ENCODE data around the gene PPME1. TPM values are rescaled to one million over a fixed set of nuclear protein-coding genes. Genes with fewer than 3 reads are reported as not detected.
A peak's percentile ranks its signal among the peaks of the same experiment; 100 is the strongest.
"Not testable (repeated sequence)": the region's sequence is repeated elsewhere in the genome, so short reads cannot be mapped to it uniquely, and the experiment has no call there.

PPME1 gene, protein sequence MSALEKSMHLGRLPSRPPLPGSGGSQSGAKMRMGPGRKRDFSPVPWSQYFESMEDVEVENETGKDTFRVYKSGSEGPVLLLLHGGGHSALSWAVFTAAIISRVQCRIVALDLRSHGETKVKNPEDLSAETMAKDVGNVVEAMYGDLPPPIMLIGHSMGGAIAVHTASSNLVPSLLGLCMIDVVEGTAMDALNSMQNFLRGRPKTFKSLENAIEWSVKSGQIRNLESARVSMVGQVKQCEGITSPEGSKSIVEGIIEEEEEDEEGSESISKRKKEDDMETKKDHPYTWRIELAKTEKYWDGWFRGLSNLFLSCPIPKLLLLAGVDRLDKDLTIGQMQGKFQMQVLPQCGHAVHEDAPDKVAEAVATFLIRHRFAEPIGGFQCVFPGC
- 10 to 100 TPM; 13.7 to 16.3 TPM for total RNA-seq
- 13.1 TPM for polyA plus RNA-seq (2013, experiment 1 of 2)
- 15.1 TPM for polyA plus RNA-seq (2013, experiment 2 of 2)
- 9.3 to 66.5 (median 22.6) reads per million in 172 experiments for total RNA-seq

DNA sequence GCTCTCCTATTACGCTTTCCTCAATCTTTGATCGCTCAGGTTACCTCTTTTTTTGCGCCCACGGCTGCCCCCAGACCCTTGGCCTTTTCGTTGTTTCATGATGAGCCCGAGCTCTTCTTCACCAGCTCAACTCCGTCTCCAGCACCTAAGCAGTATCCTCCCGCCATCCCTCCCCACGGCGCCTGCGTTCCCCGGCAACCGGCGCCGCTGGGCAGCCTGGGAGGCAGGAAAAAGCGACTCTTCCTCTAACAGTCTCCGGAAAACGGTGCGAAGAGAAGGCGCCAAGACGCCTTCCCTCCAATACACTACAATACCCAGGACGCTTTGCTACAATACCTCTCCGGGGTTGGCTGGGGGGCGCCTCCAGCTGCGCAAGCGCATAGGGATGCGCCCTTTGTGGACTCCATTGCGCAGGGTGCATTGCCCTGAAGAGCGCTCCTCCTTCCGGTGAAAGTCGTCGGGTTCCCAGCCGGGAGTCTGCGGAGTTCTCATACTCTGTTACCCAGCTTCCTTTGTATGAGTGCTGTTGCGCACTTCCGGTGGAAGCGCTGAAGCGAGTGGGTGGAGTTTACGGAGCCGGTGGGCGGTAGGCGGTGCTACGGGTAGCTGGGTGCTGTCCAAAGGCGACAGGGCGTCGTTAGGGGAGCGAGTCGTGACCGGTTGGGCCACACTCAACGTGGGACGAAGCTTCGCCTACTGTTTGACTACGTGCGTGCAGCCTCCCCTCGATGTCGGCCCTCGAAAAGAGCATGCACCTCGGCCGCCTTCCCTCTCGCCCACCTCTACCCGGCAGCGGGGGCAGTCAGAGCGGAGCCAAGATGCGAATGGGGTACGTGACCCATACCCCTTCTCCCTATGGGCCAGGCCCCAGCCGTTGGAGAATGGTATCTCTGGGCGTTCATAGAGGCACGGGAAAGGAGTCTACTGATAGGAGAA, at the start of gene PPME1, which contains the start of gene C2CD3:
TSS of gene PPME1 (plus strand) at position 596 of the 936 bp plus-strand sequence. CDS start at position 729, 133 bp downstream.
TSS of gene C2CD3 (minus strand) at position 309 of the 936 bp plus-strand sequence. CDS start at position 99, 210 bp downstream.
- no peaks in the 10 kb centered on the region for H3K27me3 Mint-ChIP-seq
- no peaks in the 10 kb centered on the region for H3K27me3 ChIP-seq (ENCODE audit: control insufficient read depth in 1 of 2, insufficient read depth in 2 of 2, low read length in 2 of 2)
- H3K27ac Mint-ChIP-seq = no peak within 1 kb of the TSS
- H3K4me1 ChIP-seq (ENCODE audit: insufficient read depth, low read length) = peaks cover 26% of the 10 kb centered on the region
- TF ChIP-seq CTCF (IDR thresholded peaks at IDR 0.05) = peak; percentile 24
- no peaks in the 10 kb centered on the region for H3K9me3 Mint-ChIP-seq
- H3K4me3 Mint-ChIP-seq = no peak within 1 kb of the TSS
- peaks cover 20% of the 10 kb centered on the region for H3K4me1 Mint-ChIP-seq (ENCODE audit: low read depth)
- peaks cover 25% of the 10 kb centered on the region for H3K36me3 Mint-ChIP-seq (ENCODE audit: low read depth)
- H3K36me3 ChIP-seq (ENCODE audit: insufficient read depth, low read length) = peaks cover 21% of the 10 kb centered on the region
- ChIA-PET CTCF (interaction anchor here (1.3 to 2.0 kb wide), 2 partner anchors 9 to 279 kb away, joined by 3 to 4 read pairs; no protein-coding TSS in a partner anchor), POLR2A (interaction anchor here (0.7 to 2.4 kb wide), 16 partner anchors 9 to 1736 kb away, joined by 3 to 29 read pairs (median 5); partner anchors contain the start of genes CLPB, FAM168A, LIPT2 and MRPL48)
- H3K9me3 ChIP-seq (ENCODE audit: control insufficient read depth in 1 of 2, insufficient read depth in 1 of 2, low read length in 2 of 2) = no peaks in the 10 kb centered on the region
- H3K27ac ChIP-seq (ENCODE audit: low read depth in 1 of 2, low read length in 2 of 2) = peak within 1 kb of the TSS; percentile 75 to 78
- ATAC-seq (ENCODE audit: poor library complexity) (peak; percentile 94), DNase-seq (peak; percentile 93 to 100 (median 97))
- peak within 1 kb of the TSS; percentile 90 for H3K4me3 ChIP-seq (ENCODE audit: low read length)
- intact Hi-C loops (cut with DNase I, micrococcal nuclease) = loop anchor here (1.0 to 10.0 kb wide), 15 partner anchors 58 to 1739 kb away; partner anchors contain the start of genes COA4 (in 2 of the 2), PAAF1 (in 2 of the 2), CLPB (in 1 of the 2) and FAM168A (in 1 of the 2)

- POLR2A ChIA-PET = no interaction called here
- H3K4me3 Mint-ChIP-seq = no peak overlapping the region
- H3K4me1 Mint-ChIP-seq (ENCODE audit: low read depth) = no peaks in the 10 kb centered on the region
- DNase-seq (no peak), ATAC-seq (ENCODE audit: poor library complexity) (no peak)
- no peaks in the 10 kb centered on the region for H3K4me1 ChIP-seq (ENCODE audit: insufficient read depth, low read length)
- no peak overlapping the region for H3K27ac ChIP-seq (ENCODE audit: low read depth in 1 of 2, low read length in 2 of 2)
- H3K4me3 ChIP-seq (ENCODE audit: low read length) = no peak overlapping the region
- H3K9me3 ChIP-seq (ENCODE audit: control insufficient read depth in 1 of 2, insufficient read depth in 1 of 2, low read length in 2 of 2) = no peaks in the 10 kb centered on the region
- H3K9me3 Mint-ChIP-seq = no peaks in the 10 kb centered on the region
- peaks cover 44% of the 10 kb centered on the region for H3K36me3 Mint-ChIP-seq (ENCODE audit: low read depth)
- CTCF ChIA-PET = no interaction called here
- TF ChIP-seq CTCF (IDR thresholded peaks at IDR 0.05) = no peak
- intact Hi-C loops (cut with DNase I, micrococcal nuclease) = no loop called here
- H3K27me3 Mint-ChIP-seq = no peaks in the 10 kb centered on the region
- no peaks in the 10 kb centered on the region for H3K27me3 ChIP-seq (ENCODE audit: control insufficient read depth in 1 of 2, insufficient read depth in 2 of 2, low read length in 2 of 2)
- peaks cover 11% of the 10 kb centered on the region for H3K36me3 ChIP-seq (ENCODE audit: insufficient read depth, low read length)
- H3K27ac Mint-ChIP-seq = no peak overlapping the region
Measured at GRCh38 chr11:74121804-74122203, 49.3 kb upstream of the PPME1 start.

GRCh38 chr11:74123008-74123448, 48.1 kb upstream of the PPME1 start:
- Histone ChIP-seq H3K4me3 (ENCODE audit: low read length) (no peak overlapping the region), H3K27ac (ENCODE audit: low read depth in 1 of 2, low read length in 2 of 2) (no peak overlapping the region), H3K36me3 (ENCODE audit: insufficient read depth, low read length) (peaks cover 7% of the 10 kb centered on the region), H3K9me3 (ENCODE audit: control insufficient read depth in 1 of 2, insufficient read depth in 1 of 2, low read length in 2 of 2) (no peaks in the 10 kb centered on the region), H3K27me3 (ENCODE audit: control insufficient read depth in 1 of 2, insufficient read depth in 2 of 2, low read length in 2 of 2) (no peaks in the 10 kb centered on the region), H3K4me1 (ENCODE audit: insufficient read depth, low read length) (no peaks in the 10 kb centered on the region)
- ATAC-seq (ENCODE audit: poor library complexity) (no peak), DNase-seq (no peak)
- TF ChIP-seq CTCF (IDR thresholded peaks at IDR 0.05) = no peak
- H3K4me1 Mint-ChIP-seq (ENCODE audit: low read depth) = no peaks in the 10 kb centered on the region
- no peaks in the 10 kb centered on the region for H3K27me3 Mint-ChIP-seq
- intact Hi-C loops (cut with DNase I, micrococcal nuclease) = no loop called here
- ChIA-PET POLR2A (no interaction called here), CTCF (no interaction called here)
- no peak overlapping the region for H3K4me3 Mint-ChIP-seq
- no peak overlapping the region for H3K27ac Mint-ChIP-seq
- H3K36me3 Mint-ChIP-seq (ENCODE audit: low read depth) = peaks cover 40% of the 10 kb centered on the region
- no peaks in the 10 kb centered on the region for H3K9me3 Mint-ChIP-seq

DNA sequence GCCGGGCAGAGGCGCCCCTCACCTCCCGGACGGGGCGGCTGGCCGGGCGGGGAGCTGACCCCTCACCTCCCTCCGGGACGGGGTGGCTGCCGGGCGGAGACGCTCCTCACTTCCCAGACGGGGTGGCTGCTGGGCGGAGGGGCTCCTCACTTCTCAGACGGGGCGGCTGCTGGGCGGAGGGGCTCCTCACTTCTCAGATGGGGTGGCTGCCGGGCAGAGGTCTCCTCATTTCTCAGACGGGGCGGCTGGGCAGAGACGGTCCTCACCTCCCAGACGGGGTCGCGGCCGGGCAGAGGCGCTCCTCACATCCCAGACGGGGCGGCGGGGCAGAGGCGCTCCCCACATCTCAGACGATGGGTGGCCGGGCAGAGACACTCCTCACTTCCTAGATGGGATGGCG, 42.0 kb upstream of the PPME1 start:
- POLR2A ChIA-PET; H3K9me3 Mint-ChIP-seq; H3K27me3 Mint-ChIP-seq; H3K4me3 Mint-ChIP-seq; H3K4me1 Mint-ChIP-seq (ENCODE audit: low read depth); H3K27ac Mint-ChIP-seq; ATAC-seq (ENCODE audit: poor library complexity); H3K9me3 ChIP-seq (ENCODE audit: control insufficient read depth in 1 of 2, insufficient read depth in 1 of 2, low read length in 2 of 2); DNase-seq; CTCF ChIA-PET; H3K4me1 ChIP-seq (ENCODE audit: insufficient read depth, low read length); intact Hi-C loops (cut with DNase I, micrococcal nuclease); H3K27ac ChIP-seq (ENCODE audit: low read depth in 1 of 2, low read length in 2 of 2); H3K4me3 ChIP-seq (ENCODE audit: low read length); H3K27me3 ChIP-seq (ENCODE audit: control insufficient read depth in 1 of 2, insufficient read depth in 2 of 2, low read length in 2 of 2): not testable (repeated sequence)
- peaks cover 17% of the 10 kb centered on the region for H3K36me3 ChIP-seq (ENCODE audit: insufficient read depth, low read length)
- peaks cover 46% of the 10 kb centered on the region for H3K36me3 Mint-ChIP-seq (ENCODE audit: low read depth)

Measured in CD4-positive, alpha-beta T cell (primary cell).